Measurements from ENCODE around the gene RNGTT.

RNGTT gene

DNA sequence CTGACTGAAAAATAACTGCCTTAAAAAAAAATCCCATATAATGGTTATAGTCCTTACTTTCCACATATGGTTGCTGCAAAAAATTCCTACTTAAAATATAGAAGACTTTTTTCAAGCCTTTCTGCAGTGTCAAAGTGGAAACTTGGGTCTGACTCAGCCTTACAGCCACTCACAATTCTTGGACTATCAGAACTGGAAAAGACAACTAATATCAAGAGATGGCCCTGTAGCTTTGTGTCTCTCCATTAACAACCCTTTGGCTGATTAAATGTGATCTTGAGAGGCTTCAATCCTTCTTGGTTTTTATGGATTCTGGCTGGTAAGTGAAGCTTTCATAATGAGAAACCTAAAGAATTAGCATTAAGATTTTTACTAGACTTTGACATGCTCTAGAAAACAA, 307.8 kb downstream of the RNGTT start:
- DNase-seq (ENCODE audit: low read depth in 2 of 2) = no peak

DNA sequence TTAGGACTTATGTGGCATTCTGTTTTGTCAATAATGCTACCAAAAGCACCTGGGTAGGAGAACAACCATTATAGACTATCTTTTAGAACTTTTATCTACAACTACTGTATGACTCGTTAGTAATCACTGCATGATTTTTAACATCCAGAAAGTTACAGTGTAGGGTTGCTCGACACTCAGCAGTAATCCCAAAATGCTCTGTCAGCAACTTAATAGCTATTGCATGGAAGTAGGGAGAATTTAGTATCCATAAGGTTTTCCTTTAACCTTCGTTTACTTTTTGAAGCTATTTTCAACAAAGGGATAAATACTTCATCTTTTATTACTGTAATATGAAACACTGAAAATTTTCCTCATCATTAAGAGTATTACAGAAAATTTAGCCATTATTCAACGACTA, 309.5 kb downstream of the RNGTT start:
- DNase-seq (ENCODE audit: low read depth in 2 of 2) = no peak

DNA sequence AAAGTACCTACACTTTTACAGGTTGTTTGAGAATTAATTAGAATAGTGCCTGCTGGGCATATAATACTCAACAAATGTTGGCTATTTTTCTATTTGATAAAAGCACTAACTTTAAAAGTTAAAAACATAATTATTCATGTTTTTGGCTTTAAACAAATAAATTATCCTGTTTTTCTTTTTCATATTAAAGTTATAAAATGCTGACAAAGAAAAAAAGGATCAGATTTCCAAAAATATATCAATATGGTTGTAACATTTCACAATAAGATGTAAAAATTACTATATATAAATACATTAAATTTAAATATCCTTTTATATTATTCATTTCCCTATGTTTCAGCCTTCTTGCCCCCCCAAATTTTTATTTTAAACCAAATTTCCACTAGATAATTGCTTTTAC, 312.0 kb downstream of the RNGTT start:
- no peak for DNase-seq (ENCODE audit: low read depth in 2 of 2)

DNA sequence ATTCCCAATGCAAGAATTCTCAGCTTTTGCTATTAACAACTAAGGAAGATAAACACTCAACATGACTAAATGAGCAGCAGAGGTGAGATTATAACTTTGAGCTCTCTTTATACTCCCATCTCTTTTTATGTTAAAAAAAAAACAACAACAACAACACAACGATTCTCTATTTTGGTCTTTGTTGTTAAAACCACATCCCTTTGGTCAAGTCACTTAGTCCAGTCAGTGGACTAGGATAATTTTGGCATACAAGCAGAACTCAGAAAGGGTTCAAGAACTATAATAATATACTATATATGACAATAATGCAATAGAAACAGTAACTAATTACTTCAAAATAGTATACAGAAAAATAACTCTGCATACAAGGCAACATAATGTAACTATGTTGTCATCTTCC, 312.4 kb downstream of the RNGTT start:
- no peak for DNase-seq (ENCODE audit: low read depth in 2 of 2)

DNA sequence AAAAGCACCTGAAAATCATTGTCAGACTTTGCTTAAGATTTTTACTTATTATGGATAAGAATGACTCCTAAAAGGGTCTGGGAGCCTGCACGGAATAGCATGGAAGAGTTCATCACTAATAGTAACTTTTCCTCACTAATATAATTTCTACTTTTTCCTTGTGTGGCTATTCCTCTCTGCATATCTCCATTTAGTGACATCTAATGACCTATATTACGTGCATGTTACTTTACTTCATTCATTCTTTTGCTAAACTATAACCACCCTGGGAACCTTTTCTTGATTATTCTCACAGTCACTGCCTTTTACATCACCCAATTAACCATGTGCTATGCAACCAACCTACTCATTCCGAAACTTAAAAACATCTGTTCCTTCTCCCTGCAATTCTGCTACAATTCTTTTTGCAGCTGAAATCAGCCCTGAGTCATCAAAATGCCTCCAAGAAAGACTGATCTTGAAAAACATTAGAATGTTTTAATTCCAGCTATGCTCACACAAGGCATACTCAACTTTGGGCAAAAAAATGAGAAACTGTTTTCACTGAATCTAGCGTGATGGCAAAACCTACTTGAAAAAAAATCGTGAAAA, 313.3 kb downstream of the RNGTT start:
- no peak for DNase-seq (ENCODE audit: low read depth in 2 of 2)

DNA sequence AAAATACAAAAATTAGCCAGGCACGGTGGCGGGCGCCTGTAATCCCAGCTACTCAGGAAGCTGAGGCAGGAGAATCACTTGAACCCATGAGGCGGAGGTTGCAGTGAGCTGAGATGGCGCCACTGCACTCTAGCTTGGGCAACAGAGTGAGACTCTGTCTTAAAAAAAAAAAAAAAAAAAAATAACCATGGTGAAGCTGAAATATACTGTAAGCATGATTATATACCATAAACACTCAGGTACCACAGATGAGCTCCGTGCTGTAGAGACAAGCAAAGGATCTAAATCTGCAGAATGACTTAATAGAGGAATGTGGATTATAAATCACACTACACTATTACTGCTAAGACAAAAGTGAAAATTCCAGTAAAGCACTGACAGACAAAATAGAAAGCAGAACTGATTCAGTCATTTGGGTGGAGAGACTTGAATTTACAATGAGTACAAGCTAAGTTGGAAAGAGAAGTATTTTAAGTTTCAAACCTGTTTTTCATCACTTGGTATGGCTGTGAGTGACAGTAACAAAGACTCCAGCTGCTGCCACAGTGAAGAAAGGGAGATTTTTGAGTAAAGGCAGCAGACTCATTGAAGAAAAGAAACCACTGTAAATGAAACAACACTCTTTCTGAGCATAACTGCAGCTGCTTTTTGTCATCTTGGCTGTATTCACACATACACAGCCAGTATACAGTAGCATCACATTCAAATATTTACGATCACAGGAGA, 322.1 kb downstream of the RNGTT start:
- DNase-seq (ENCODE audit: low read depth in 2 of 2) = no peak

DNA sequence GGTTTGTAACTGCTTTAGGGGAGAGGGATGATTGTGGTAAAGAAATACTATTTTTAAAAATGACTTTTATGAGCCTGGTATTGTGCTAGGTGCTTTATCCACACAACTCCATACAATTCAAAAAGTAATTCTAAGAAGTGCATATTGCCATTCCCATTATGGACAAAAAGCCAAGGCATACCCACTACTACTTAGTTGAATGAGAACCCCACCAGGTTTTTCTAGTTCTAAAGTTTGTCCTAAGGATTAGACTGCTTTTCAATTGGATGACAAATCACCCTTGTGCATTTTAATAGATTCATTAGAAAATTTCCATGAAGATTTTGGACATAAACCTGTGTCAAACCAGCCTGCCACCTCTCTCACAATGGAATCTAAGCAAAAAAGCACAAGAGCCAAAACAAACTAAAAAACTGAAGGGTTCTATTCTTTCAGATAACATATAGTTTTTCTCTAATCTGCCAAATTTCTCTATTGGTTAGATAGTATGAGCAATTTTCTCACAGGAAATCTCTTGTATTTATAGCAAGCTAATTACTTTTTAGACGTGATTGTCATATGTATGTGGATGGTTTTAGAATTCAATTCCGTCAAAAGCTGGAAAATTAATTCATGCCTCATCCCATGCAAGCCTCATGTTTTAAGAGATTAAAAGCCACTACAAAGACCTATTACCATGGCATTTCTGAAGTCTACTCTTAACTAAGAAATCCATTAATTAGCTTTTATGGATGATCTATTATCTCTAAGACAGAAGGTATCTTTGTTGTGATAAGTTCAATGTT, 325.5 kb downstream of the RNGTT start:
- no peak for DNase-seq (ENCODE audit: low read depth in 2 of 2)

DNA sequence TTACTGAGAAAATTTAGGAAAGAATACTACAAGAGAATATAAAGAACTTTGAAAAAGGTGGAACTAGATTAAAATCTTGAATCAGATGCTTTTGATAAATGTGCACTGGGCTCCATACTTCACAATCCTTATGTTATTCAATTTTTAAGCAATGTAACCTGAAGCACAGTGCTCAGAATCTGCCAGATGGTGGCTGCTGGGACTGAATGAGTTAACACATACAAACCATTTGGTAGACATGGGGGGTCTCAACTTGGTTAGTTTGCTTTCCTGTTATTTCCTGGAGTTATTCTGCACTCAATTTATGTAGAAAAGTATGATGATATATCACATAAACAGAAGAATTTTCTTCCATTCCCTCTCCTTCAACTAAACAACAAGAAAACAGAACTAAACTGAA, 326.5 kb downstream of the RNGTT start:
- DNase-seq (ENCODE audit: low read depth in 2 of 2) = no peak

DNA sequence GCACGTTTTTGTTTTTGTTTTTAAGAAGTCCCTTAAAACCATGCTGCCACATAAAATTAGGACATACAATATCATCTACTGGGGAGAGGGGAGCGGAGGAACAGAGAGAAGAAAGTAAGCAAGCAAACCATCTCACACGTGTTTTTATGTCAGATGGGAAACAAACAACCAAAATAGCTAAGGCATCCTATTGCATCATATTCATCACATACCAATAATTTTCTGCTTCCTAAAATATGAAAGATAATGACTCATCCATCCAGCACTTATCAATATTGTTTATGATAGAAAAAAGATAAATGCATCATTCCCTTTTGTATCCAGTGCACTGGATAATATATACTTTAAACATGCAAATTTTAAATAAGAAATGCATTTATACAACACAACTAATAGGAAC, 329.6 kb downstream of the RNGTT start:
- no peak for DNase-seq (ENCODE audit: low read depth in 2 of 2)

DNA sequence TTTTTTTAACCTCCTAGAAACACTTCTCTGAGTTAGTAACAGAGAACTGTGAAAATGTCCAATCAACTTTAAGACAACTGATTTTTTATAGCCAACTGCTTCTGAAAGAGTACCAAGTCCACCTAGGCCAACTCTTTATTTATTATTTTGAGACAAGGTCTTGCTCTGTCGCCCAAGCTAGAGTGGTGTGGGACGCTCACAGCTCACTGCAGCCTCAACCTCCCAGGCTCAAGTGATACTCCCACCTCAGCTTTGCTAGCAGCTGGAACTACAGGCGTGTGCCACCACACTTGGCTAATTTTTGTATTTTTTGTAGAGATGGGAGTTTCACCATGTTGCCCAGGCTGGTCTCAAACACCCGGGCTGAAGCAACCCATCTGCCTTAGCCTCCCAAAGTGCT, 331.6 kb downstream of the RNGTT start:
- no peak for DNase-seq (ENCODE audit: low read depth in 2 of 2)

DNA sequence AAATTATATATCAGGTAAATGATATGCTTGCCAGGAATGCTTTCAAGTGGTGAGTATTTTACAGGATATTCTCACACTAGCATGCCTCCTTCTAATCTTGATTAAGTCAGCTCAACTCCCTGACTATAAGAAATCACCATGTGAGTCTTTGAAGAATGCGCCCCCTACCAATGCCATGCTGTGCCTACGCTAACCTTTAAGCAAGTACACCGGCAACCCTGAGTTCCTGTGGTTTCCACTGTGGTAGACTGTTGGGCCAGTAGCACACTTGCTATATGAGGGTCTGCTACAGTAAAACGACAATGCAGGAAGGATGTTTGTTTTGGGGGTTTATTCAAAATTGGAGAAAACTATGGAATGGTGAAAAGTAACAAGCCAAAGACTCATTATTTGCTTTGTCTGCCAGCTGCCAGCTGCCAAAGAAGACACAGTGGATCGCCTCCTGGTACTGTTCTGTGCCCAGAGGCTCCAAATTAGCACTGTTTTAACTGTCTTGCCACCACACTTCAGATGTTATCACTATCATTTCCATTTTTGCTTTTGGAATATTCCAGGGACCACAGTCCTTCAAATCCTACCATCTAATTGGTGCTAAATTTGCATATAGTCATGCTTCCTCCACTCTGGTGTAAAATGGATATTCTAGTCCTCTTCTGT, 333.5 kb downstream of the RNGTT start:
- DNase-seq (ENCODE audit: low read depth in 2 of 2) = no peak

DNA sequence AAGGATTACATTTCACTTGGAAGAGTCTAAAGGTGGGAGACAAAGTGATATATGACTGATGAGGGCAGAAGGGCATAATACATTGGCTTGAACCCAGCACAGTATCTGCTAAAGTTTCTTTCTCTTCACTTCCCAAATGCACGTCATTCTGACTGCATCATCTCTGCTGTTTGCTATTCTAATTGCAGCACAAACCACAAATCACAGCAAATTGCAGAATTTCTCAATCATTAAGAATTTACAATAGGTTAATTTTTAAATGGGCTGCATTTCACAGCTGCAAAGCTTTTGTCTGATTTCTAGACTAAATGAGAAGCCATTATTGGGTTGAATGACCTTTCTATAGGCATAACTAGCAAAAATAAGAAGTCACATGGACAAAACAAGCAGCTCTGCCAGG, 337.0 kb downstream of the RNGTT start:
- no peak for DNase-seq (ENCODE audit: low read depth in 2 of 2)

DNA sequence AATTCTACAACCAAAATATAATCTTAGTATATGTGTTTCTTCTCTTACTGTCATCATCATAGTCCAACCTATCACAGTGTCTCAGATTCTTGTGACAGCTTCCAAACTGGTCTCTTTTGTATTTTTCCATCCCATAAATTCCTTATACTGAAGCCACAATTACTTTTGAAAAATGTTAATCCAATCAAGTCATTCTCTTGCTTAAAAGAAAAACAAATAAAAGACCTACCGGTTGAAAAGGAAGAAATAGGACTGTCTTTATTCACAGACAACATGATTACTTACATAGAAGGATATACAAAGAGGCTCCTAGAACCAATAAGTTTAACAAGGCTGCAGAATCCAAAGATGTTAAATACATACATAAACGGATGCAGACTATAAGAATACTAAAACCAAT, 339.9 kb downstream of the RNGTT start:
- DNase-seq (ENCODE audit: low read depth in 2 of 2) = no peak

DNA sequence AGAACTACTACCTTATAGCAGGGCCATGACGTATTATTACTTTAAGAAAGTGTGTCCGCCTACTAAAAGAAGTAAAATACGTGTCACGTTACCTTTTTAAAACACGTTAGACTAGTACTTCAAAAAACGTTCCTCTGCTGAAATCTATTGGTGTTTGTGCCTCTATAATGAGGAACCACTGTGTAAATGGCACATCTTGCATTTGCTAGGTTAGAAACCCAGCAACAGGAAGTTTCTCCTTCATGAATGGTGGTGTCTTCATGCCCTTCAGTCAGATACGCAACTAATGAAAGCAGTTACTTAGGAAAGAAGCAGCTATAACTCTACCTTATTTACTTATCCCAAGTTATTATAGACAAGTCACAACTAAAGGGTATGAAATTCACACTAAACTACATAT, 343.5 kb downstream of the RNGTT start:
- DNase-seq (ENCODE audit: low read depth in 2 of 2) = no peak

DNA sequence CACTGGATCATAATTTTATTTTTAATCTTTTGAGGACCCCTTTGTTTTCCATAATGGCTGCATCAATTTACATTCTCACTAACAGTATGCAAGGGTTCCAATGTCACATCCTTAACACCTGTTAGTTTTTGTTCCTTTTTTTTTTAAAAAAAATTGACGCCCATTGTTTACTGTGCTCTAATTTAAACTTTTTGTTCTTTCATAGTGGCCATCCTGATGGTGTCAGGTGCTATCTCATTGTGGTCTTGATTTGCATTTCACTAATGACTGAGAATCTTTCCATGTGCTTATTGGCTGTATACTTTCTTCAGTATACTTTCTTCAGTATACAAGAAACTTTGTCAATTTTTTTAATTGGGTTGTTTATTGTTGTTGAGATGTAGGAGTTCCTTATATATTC, 347.0 kb downstream of the RNGTT start:
- no peak for DNase-seq (ENCODE audit: low read depth in 2 of 2)

DNA sequence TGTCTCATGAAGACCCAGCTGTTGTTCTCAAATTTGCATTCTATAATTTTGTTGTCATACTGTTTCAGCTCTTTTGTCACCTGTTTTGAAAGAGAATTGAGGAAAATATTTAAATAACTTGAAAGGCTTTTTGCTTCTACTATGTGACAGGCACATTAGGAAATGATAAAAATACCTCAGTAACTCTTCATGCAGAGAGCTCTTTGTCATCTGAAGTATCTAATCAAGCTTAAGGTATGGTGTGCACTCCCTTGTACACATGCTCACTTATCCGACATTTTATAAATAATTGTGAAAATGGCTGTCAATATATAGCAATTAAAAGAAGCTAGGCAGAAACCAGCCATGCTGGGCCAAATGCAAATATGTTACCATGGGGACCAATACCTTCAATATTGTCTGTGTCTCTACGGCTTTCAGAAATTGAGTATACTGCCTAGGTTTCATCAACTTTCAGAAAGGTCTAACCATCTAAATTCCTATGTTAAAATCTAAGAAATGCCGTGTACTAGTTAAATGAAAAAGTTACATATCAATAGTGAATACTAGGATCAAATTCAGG, 349.0 kb downstream of the RNGTT start:
- no peak for DNase-seq (ENCODE audit: low read depth in 2 of 2)

DNA sequence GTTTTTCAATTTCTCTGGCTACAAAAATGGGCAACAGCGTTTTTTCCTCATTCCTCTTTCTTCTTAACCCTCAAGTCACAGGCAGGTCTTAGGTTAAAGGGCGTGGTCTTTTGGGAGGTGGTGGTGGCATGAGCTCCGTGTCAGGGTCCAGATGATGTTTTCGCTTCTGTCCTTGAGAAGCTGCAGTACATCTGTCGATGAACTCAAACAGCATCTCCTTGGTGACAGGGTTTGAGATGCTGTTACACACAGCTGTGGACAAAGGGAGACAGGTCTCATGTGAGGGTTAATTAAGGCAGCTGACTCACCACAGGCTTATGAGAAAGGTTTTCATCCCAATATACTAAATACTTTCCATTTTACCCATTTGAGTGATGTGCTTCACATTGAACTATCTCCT, 350.8 kb downstream of the RNGTT start:
- no peak for DNase-seq (ENCODE audit: low read depth in 2 of 2)

DNA sequence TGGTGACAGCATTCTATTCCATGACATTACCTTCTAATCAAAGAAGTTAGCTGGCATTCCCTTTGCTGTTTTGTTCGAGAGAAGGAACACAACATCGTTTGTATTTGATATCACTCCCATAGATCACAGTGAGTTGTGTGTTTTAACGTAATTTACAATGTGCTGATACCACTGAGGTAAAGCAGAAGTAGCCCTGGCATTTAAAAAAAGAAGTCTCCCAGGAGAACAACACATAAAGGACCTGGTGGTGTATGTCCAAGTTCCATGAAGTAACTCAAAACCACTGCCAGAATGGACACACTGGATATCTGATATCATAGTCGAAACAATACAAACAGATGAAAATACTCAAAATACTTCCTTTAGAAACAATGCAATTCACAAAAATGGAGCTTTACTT, 351.7 kb downstream of the RNGTT start:
- DNase-seq (ENCODE audit: low read depth in 2 of 2) = no peak

DNA sequence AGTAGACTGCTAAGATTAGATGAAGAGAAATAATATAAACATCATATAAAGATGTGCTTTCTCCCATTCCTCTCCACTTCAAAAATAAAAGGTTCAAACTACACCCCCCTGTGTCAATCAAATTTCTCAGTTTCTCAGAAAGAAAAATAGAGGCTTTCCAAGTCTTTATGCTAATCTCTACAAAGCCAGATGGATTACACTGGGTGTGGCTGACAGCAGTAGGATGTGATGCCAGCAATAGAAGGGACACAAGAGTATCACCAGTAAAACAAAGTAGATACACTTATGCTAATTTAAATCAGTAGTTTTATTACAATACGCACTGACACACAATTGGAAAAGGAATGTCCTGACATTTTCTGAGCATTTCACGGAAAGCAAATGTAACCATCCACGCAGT, 353.4 kb downstream of the RNGTT start:
- DNase-seq (ENCODE audit: low read depth in 2 of 2) = no peak

DNA sequence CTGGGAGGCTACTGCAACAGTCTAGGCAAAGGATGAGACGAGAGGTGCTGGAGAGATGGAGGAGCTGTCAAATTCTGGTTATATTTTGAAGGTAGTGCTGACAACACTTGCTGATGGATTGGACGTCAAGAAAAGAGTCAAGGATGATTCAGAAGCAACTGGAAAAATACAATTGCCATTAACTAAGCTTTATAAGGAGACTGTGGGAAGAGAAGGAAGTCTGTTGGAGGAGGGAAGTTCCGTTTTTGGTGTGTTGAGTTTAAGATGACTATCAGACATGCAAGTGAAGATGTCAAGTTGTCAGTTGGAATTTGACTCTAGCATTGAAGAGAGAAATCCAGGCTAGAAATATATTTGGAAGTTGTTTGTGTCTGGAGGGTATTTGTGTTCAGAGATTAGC, 358.1 kb downstream of the RNGTT start:
- no peak for DNase-seq (ENCODE audit: low read depth in 2 of 2)

DNA sequence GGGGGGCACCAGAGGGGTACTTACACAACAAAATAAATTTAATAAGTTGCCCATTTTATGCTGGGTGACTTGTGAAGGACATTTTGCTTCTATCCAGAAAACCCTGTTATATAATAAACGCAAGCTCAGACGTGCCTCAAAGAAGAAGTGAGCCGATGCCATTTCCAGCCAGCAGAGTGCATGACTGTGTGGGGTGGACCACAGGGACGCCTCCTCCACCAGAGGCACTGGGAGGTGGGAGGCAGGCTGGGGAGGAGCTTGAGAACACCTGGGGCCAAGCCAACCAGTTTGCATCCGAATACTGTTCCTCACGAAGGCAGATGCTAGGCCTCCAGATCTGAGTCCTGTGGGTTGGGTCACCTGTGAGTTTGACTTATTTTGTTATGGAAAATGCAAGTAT, 363.8 kb downstream of the RNGTT start:
- no peak for DNase-seq (ENCODE audit: low read depth in 2 of 2)

DNA sequence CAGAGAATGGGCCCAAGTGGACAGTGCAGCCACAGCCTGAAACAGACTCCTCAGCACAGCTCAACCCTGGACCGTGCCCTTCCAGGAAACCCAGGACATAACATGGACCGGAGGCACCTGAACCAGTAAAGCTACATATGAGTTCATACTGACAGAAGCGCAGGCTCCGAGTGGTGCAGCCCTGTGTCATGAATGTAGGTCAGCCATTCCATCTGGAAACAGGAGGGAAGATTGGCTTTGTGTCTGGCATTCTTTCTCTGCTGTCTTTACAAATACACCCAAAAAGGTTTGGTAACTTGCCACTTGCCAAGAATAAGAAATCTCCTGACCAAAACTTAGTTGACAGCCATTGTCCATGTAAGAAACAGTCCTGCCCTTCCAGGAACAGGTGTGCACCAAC, 366.6 kb downstream of the RNGTT start:
- no peak for DNase-seq (ENCODE audit: low read depth in 2 of 2)
